ENCODE results near the gene ENTR1. TPM values are rescaled to one million over a fixed set of nuclear protein-coding genes. Genes with fewer than 3 reads are reported as not detected.
A peak's percentile ranks its signal among the peaks of the same experiment; 100 is the strongest.

The ENTR1 gene
- polyA plus RNA-seq, 3 donors: 3.3 to 60.0 (median 9.6) TPM

GRCh38 chr9:136438548-136439480 is 28.4 kb upstream of the ENTR1 start:
- peaks cover 29 to 34% of the 10 kb centered on the region in 2 donors for H3K36me3 ChIP-seq (replicated peaks in 1 of 2; ENCODE audit: control insufficient read depth in 1 of 2, insufficient read depth in 2 of 2, low read length in 2 of 2)
- no peak for DNase-seq
- H3K9ac ChIP-seq (ENCODE audit: insufficient read depth, low read length, poor library complexity, severe bottlenecking): peak overlapping the region; percentile 84
- intact Hi-C loops (cut with micrococcal nuclease): no loop called here
- peaks cover 26 to 57% of the 10 kb centered on the region in 2 donors for H3K36me3 Mint-ChIP-seq
- H3K27ac ChIP-seq (ENCODE audit: low read depth in 1 of 2, low read length in 2 of 2): no peak overlapping the region
- H3K4me3 Mint-ChIP-seq: peak overlapping the region; percentile 79 to 89
- peaks cover 25% of the 10 kb centered on the region for H3K4me1 Mint-ChIP-seq
- peak overlapping the region in 1 of 7 donors; percentile 58 for H3K27ac Mint-ChIP-seq
- TF ChIP-seq, protein P1, sequence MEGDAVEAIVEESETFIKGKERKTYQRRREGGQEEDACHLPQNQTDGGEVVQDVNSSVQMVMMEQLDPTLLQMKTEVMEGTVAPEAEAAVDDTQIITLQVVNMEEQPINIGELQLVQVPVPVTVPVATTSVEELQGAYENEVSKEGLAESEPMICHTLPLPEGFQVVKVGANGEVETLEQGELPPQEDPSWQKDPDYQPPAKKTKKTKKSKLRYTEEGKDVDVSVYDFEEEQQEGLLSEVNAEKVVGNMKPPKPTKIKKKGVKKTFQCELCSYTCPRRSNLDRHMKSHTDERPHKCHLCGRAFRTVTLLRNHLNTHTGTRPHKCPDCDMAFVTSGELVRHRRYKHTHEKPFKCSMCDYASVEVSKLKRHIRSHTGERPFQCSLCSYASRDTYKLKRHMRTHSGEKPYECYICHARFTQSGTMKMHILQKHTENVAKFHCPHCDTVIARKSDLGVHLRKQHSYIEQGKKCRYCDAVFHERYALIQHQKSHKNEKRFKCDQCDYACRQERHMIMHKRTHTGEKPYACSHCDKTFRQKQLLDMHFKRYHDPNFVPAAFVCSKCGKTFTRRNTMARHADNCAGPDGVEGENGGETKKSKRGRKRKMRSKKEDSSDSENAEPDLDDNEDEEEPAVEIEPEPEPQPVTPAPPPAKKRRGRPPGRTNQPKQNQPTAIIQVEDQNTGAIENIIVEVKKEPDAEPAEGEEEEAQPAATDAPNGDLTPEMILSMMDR (IDR thresholded peaks at IDR 0.05): no peak
- peaks cover 18% of the 10 kb centered on the region for H3K79me2 ChIP-seq (ENCODE audit: insufficient read depth, low read length)
- peaks cover 23 to 27% of the 10 kb centered on the region in 2 donors for H3K4me1 ChIP-seq (ENCODE audit: control insufficient read depth in 1 of 2, insufficient read depth in 2 of 2, low read length in 2 of 2)
- peak overlapping the region; percentile 55 to 84 (median 75) for H3K4me3 ChIP-seq (replicated peaks in 1 of 3; ENCODE audit: low read depth in 2 of 3, low read length in 3 of 3)
- H3K27me3 ChIP-seq (ENCODE audit: control insufficient read depth in 2 of 2, insufficient read depth in 2 of 2, low read length in 2 of 2): peaks cover 0 to 4% of the 10 kb centered on the region in 2 donors
- H3K9me3 ChIP-seq (replicated peaks in 1 of 2; ENCODE audit: control insufficient read depth in 1 of 2, insufficient read depth in 1 of 2, low read length in 2 of 2): no peaks in the 10 kb centered on the region
- H3K4me2 ChIP-seq (replicated peaks; ENCODE audit: extremely low read depth, low read length, poor library complexity, severe bottlenecking): peak overlapping the region; percentile 99
- peaks cover 29% of the 10 kb centered on the region for H4K20me1 ChIP-seq (ENCODE audit: insufficient read depth, low read length)
- H2AFZ ChIP-seq (ENCODE audit: insufficient read depth, low read depth, low read length, poor library complexity, severe bottlenecking): peak overlapping the region; percentile 81
- 1% methylated on average over 84 of the region's 91 CpGs for WGBS (ENCODE audit: insufficient coverage)
- peaks cover 5 to 11% (median 6%) of the 10 kb centered on the region in 3 donors for H3K27me3 Mint-ChIP-seq (ENCODE audit: low read depth in 3 of 3)
- H3K9me3 Mint-ChIP-seq: no peaks in the 10 kb centered on the region

GRCh38 chr9:136437839-136438547 is 27.6 kb upstream of the ENTR1 start:
- TF ChIP-seq, protein P1 (IDR thresholded peaks at IDR 0.05): no peak
- H3K36me3 ChIP-seq (replicated peaks in 1 of 2; ENCODE audit: control insufficient read depth in 1 of 2, insufficient read depth in 2 of 2, low read length in 2 of 2): peaks cover 21 to 26% of the 10 kb centered on the region in 2 donors

More at GRCh38 chr9:136437839-136438547, 27.6 kb upstream of the ENTR1 start:
- Histone ChIP-seq H3K27ac (ENCODE audit: low read depth in 1 of 2, low read length in 2 of 2) (no peak overlapping the region), H2AFZ (ENCODE audit: insufficient read depth, low read depth, low read length, poor library complexity, severe bottlenecking) (peak overlapping the region; percentile 81), H3K4me3 (replicated peaks in 1 of 3; ENCODE audit: low read depth in 2 of 3, low read length in 3 of 3) (peak overlapping the region in 2 of 3 experiments; percentile 19 to 84), H3K79me2 (ENCODE audit: insufficient read depth, low read length) (peaks cover 18% of the 10 kb centered on the region), H3K9ac (ENCODE audit: insufficient read depth, low read length, poor library complexity, severe bottlenecking) (peak overlapping the region; percentile 84), H4K20me1 (ENCODE audit: insufficient read depth, low read length) (peaks cover 29% of the 10 kb centered on the region), H3K4me2 (replicated peaks; ENCODE audit: extremely low read depth, low read length, poor library complexity, severe bottlenecking) (peak overlapping the region; percentile 99), H3K4me1 (ENCODE audit: control insufficient read depth in 1 of 2, insufficient read depth in 2 of 2, low read length in 2 of 2) (peaks cover 23 to 27% of the 10 kb centered on the region in 2 donors), H3K27me3 (ENCODE audit: control insufficient read depth in 2 of 2, insufficient read depth in 2 of 2, low read length in 2 of 2) (peaks cover 0 to 4% of the 10 kb centered on the region in 2 donors), H3K9me3 (replicated peaks in 1 of 2; ENCODE audit: control insufficient read depth in 1 of 2, insufficient read depth in 1 of 2, low read length in 2 of 2) (no peaks in the 10 kb centered on the region)
- 62% methylated on average over 28 of the region's 37 CpGs for WGBS (ENCODE audit: insufficient coverage)
- no peak for DNase-seq
- Mint-ChIP-seq H3K4me3 (peak overlapping the region; percentile 79 to 89), H3K27me3 (ENCODE audit: low read depth in 3 of 3) (peaks cover 5 to 11% (median 6%) of the 10 kb centered on the region in 3 donors), H3K9me3 (no peaks in the 10 kb centered on the region), H3K4me1 (peaks cover 25% of the 10 kb centered on the region), H3K27ac (peak overlapping the region in 2 of 7 donors; percentile 42 to 58), H3K36me3 (peaks cover 22 to 49% of the 10 kb centered on the region in 2 donors)
- intact Hi-C loops (cut with micrococcal nuclease): no loop called here

All from CD14-positive monocyte (primary cell).